ENCODE data around the gene RCAN3.

RCAN3 gene

GRCh38 chr1:24586970-24587820 is 84.6 kb downstream of the RCAN3 start:
- DNase-seq: no peak

DNA sequence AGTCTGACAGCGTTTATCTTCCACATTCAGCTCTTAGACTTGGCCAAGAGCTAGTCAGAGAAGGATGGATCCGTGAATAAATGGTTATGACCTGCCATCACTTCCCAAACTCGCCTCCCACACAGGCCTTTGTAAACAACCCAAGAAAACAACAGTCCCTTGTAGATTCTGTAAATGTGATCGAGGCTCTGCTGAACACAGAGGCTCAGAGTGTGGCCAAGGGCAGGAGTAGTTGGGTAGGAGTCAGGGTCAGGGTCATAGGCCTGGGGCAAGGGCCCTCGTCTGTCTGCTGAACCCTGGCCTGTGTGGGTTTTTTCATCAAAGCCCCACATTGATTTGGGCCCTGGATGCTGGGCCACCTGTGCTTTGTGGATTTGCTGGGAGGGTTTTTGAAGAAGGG is 85.9 kb downstream of the RCAN3 start:
- DNase-seq: no peak

DNA sequence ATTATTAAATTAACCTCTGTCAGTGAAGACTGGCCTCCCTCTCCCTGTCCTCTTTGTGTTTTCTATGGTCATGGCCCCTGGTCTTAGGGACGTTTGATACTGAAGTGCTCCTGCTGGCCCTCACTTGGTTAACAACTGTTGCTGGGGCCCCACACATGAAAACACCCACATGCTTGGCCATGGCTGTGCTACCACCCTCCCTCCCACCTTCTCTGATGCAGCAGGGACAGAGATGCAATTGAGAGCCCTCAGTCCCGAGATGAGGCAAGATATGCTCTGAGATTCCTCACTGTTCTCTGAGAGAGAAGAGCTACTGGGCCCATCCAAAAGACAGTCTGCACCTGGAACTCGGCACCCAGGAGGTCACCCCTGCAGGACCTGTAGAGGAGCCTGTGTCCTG is 86.6 kb downstream of the RCAN3 start:
- DNase-seq: no peak

All from islet precursor cell (in vitro differentiated cells).